KMS-11 (cell line): ENCODE measurements around the gene STAT4.
A peak's percentile ranks its signal among the peaks of the same experiment; 100 is the strongest.

Experiments
- H2AFZ ChIP-seq: fragments of 200-600 bp; sonication (generic); 2 replicates; pipeline ENCODE4 v1.6.1; 2016; ENCODE audit warnings: antibody characterized with exemption, mixed run types, low read depth
- H3K27ac ChIP-seq: fragments of 200-600 bp; sonication (generic); 2 replicates; pipeline ENCODE4 v1.6.1; 2016; ENCODE audit warnings: mild to moderate bottlenecking, mixed run types
- H3K27me3 ChIP-seq: fragments of 200-600 bp; sonication (generic); 2 replicates; pipeline ENCODE4 v1.6.1; 2017; ENCODE audit warnings: mild to moderate bottlenecking, low read depth, mixed run types, moderate library complexity; ENCODE audit not compliant: insufficient read depth
- H3K36me3 ChIP-seq: fragments of 200-600 bp; sonication (generic); 2 replicates; pipeline ENCODE4 v1.6.1; 2017; ENCODE audit warnings: mild to moderate bottlenecking, mixed run types; ENCODE audit not compliant: insufficient read depth
- H3K4me1 ChIP-seq: fragments of 200-600 bp; sonication (generic); 2 replicates; pipeline ENCODE4 v1.6.1; 2016; ENCODE audit warnings: mild to moderate bottlenecking, low read depth, mixed run types; ENCODE audit not compliant: poor library complexity, severe bottlenecking
- H3K4me2 ChIP-seq: fragments of 200-600 bp; sonication (generic); 2 replicates; pipeline ENCODE4 v1.7.0; 2016; ENCODE audit warnings: mild to moderate bottlenecking, mixed run types
- H3K4me3 ChIP-seq: fragments of 200-600 bp; sonication (generic); IDR thresholded peaks from 2 replicates; pipeline ENCODE4 v1.6.1; 2017; ENCODE audit warnings: low read depth, low read length, mixed read lengths; ENCODE audit not compliant: insufficient read depth
- H3K79me2 ChIP-seq: fragments of 200-600 bp; sonication (generic); 2 replicates; pipeline ENCODE4 v1.6.1; 2016; ENCODE audit warnings: low read depth, mixed run types; ENCODE audit not compliant: insufficient read depth
- H3K9ac ChIP-seq: fragments of 200-600 bp; sonication (generic); 2 replicates; pipeline ENCODE4 v1.6.1; 2016; ENCODE audit warnings: mild to moderate bottlenecking, mixed run types
- H4K20me1 ChIP-seq: fragments of 200-600 bp; sonication (generic); 2 replicates; pipeline ENCODE4 v1.6.1; 2016; ENCODE audit warnings: mild to moderate bottlenecking, mixed run types; ENCODE audit not compliant: insufficient read depth
- CTCF ChIP-seq: fragments of 200-600 bp; sonication (generic); conservative IDR thresholded peaks from 2 replicates; pipeline ENCODE4 v1.6.1; 2017; ENCODE audit warnings: low read depth, mild to moderate bottlenecking, antibody characterized with exemption, low read length, moderate library complexity, mixed read lengths

Gene STAT4

GRCh38 chr2:191051825-191052778 is 98.7 kb downstream of the STAT4 start:
- no peak overlapping the region for H3K4me3 ChIP-seq
- no peaks in the 10 kb centered on the region for H4K20me1 ChIP-seq
- peak; percentile 96 for TF ChIP-seq CTCF
- no peak overlapping the region for H3K9ac ChIP-seq
- H3K27me3 ChIP-seq, result no peaks in the 10 kb centered on the region
- no peaks in the 10 kb centered on the region for H3K36me3 ChIP-seq
- peaks cover 11% of the 10 kb centered on the region for H3K4me1 ChIP-seq
- H3K27ac ChIP-seq, result no peak overlapping the region
- H2AFZ ChIP-seq, result peak overlapping the region; percentile 50
- no peaks in the 10 kb centered on the region for H3K79me2 ChIP-seq
- peak overlapping the region; percentile 26; the same call in 1 of the 2 replicates for H3K4me2 ChIP-seq

GRCh38 chr2:191051177-191051576 is 99.6 kb downstream of the STAT4 start:
- Histone ChIP-seq H3K36me3 (no peaks in the 10 kb centered on the region), H3K27me3 (no peaks in the 10 kb centered on the region), H2AFZ (no peak overlapping the region), H3K4me3 (no peak overlapping the region), H3K79me2 (no peaks in the 10 kb centered on the region), H3K9ac (no peak overlapping the region), H3K4me1 (peaks cover 11% of the 10 kb centered on the region), H4K20me1 (no peaks in the 10 kb centered on the region), H3K27ac (no peak overlapping the region), H3K4me2 (no peak overlapping the region)
- no peak for TF ChIP-seq CTCF

- no peak overlapping the region for H3K4me3 ChIP-seq
- no peaks in the 10 kb centered on the region for H3K79me2 ChIP-seq
- H4K20me1 ChIP-seq, result no peaks in the 10 kb centered on the region
- no peak overlapping the region for H3K27ac ChIP-seq
- H3K36me3 ChIP-seq, result no peaks in the 10 kb centered on the region
- H3K4me2 ChIP-seq, result no peak overlapping the region
- H3K4me1 ChIP-seq, result peaks cover 11% of the 10 kb centered on the region
- no peak for TF ChIP-seq CTCF
- H2AFZ ChIP-seq, result no peak overlapping the region
- no peak overlapping the region for H3K9ac ChIP-seq
- no peaks in the 10 kb centered on the region for H3K27me3 ChIP-seq
Observed at GRCh38 chr2:191050640-191050987, 100.2 kb downstream of the STAT4 start.

DNA sequence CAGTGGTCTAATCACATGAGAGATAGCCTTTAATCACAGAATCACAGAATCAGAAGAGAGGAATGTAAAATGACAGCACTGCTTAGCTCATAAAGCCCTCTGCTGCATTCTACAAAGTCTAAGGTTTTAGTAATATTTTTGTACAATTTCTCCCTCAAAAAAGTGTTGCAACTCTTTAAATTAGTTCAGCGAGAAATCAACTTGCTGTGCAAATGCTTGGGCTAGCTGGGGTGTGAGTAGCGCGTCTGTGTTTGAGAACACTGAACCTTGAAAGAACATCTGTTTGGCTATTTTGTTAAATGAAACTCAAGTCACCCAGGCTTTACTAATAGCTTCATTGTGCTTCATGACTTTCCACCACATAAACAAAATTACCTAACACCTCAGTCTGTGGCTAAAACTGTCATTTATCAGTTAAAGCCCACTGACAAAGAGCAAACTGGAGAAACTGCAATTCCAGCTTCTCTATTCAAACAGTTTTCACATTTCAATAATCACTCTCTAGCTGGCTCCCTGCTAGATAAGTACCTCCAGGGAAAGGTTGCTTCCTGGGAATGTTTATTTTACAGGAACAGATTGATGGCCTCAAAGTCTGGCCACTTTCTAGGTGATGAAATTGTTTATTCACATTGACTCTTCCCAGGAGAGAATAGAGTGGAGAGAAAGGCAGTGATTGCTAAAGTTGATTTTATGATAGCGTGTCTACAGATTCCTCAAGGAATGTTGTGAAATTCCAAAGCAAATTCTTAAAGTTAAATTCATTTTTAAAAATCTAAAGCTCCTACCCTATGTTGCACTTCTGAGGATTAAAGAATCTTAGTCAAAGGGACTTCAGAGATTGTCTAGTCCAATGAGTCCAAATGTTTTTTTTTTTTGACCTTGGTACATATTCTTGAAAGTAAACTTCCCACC is 100.8 kb downstream of the STAT4 start:
- H2AFZ ChIP-seq, result no peak overlapping the region
- no peaks in the 10 kb centered on the region for H3K79me2 ChIP-seq
- no peaks in the 10 kb centered on the region for H4K20me1 ChIP-seq
- no peaks in the 10 kb centered on the region for H3K27me3 ChIP-seq
- H3K4me2 ChIP-seq, result no peak overlapping the region
- TF ChIP-seq CTCF, result no peak
- H3K4me1 ChIP-seq, result peaks cover 11% of the 10 kb centered on the region
- no peak overlapping the region for H3K4me3 ChIP-seq
- no peak overlapping the region for H3K9ac ChIP-seq
- no peaks in the 10 kb centered on the region for H3K36me3 ChIP-seq
- no peak overlapping the region for H3K27ac ChIP-seq
